SH-SY5Y (cell line): ENCODE results near the gene FAM118B.

Experiments
- GATA2 ChIP-seq: IDR thresholded peaks from 2 replicates; pipeline ENCODE4 v1.6.1; 2011; ENCODE audit warnings: mild to moderate bottlenecking, low read depth, low read length
- GATA3 ChIP-seq: IDR thresholded peaks from 2 replicates; pipeline ENCODE4 v1.6.1; 2011; ENCODE audit warnings: low read depth, mild to moderate bottlenecking, low read length, moderate library complexity

DNA sequence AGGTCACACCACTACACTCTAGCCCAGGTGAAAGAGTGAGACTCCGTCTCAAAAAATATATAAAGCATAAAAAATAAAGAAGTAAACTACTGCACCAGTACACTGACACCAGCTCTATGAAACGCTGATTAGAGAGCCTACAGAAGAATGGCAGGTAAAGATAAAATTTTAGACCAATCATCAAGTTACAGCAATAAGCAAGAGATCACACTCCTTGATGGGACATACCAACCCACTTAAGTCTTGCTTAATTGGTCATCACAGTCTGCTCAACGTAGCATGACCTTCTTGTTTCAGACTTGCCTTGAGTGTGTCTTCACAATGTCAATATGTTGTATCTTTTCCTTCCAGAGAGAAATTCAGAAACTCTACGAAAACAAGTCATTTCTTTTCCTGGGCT, 44.6 kb downstream of the FAM118B start:
- TF ChIP-seq GATA2 (no peak), GATA3 (no peak)
